Measurements from ENCODE around the gene CFDP1.

DNA sequence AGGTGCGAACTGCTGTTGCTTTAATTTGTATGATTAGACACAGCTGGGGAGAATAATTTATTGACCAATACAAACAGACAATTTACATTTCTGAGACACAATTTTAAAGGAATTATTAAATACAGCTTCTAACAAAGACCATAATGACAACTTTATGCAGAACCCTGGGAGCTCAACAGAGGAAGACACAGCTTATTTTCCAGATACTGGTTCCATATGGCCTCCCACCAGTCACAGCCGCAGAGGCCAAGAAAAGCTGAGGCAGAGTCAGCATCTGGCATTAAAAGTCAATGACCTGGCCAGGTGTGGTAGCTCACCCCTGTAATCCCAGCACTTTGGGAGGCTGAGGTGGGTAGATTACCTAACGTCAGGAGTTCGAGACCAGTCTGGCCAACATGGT, 115.8 kb downstream of the CFDP1 start:
- TF ChIP-seq, protein P1, sequence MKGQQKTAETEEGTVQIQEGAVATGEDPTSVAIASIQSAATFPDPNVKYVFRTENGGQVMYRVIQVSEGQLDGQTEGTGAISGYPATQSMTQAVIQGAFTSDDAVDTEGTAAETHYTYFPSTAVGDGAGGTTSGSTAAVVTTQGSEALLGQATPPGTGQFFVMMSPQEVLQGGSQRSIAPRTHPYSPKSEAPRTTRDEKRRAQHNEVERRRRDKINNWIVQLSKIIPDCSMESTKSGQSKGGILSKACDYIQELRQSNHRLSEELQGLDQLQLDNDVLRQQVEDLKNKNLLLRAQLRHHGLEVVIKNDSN (IDR thresholded peaks at IDR 0.05), result no peak
- TF ChIP-seq, protein P2, sequence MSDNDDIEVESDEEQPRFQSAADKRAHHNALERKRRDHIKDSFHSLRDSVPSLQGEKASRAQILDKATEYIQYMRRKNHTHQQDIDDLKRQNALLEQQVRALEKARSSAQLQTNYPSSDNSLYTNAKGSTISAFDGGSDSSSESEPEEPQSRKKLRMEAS (IDR thresholded peaks at IDR 0.05), result no peak
- TF ChIP-seq FOXM1 (IDR thresholded peaks at IDR 0.05; ENCODE audit: borderline replicate concordance, low read depth) (no peak), EP300 (IDR thresholded peaks at IDR 0.05; ENCODE audit: borderline replicate concordance) (no peak), ZBTB7A (IDR thresholded peaks at IDR 0.05; ENCODE audit: low read depth) (no peak), TAF1 (IDR thresholded peaks at IDR 0.05; ENCODE audit: low read depth) (no peak), EGR1 (IDR thresholded peaks at IDR 0.05) (no peak), CEBPB (IDR thresholded peaks at IDR 0.05) (no peak)
